NK-92 (cell line): ENCODE measurements around the gene GFOD2.
"Not testable (repeated sequence)": the region's sequence is repeated elsewhere in the genome, so short reads cannot be mapped to it uniquely, and the experiment has no call there.

ENCODE experiments used
- DNase-seq: peaks from one replicate; lab custom pipeline; 2025; ENCODE audit not compliant: unreplicated experiment; lab: John Stamatoyannopoulos, UW

The GFOD2 gene

GRCh38 chr16:67719048-67719777 is at the start of gene GFOD2:
TSS of gene GFOD2 (minus strand) at chr16:67719316. CDS start at chr16:67685715, 33,601 bp downstream.
- DNase-seq, result peak; percentile 78

GRCh38 chr16:67767953-67768352 is 48.8 kb upstream of the GFOD2 start:
- DNase-seq, result no peak

- no peak for DNase-seq
Measured at GRCh38 chr16:67766291-67766690, 47.2 kb upstream of the GFOD2 start.

GRCh38 chr16:67764158-67764667 is 45.1 kb upstream of the GFOD2 start:
- no peak for DNase-seq

- DNase-seq, result no peak
Measured at GRCh38 chr16:67763066-67763465, 44.0 kb upstream of the GFOD2 start.

GRCh38 chr16:67762385-67762784 is 43.3 kb upstream of the GFOD2 start:
- no peak for DNase-seq

- no peak for DNase-seq
Measured at GRCh38 chr16:67761924-67762323, 42.8 kb upstream of the GFOD2 start.

- no peak for DNase-seq
Measured at GRCh38 chr16:67760956-67761230, 41.8 kb upstream of the GFOD2 start.

- no peak for DNase-seq
Measured at GRCh38 chr16:67760206-67760955, 41.3 kb upstream of the GFOD2 start.

- no peak for DNase-seq
Measured at GRCh38 chr16:67758966-67759365, 39.9 kb upstream of the GFOD2 start.

GRCh38 chr16:67758006-67758405 is 38.9 kb upstream of the GFOD2 start:
- DNase-seq, result no peak

GRCh38 chr16:67752641-67753040 is 33.5 kb upstream of the GFOD2 start:
- no peak for DNase-seq

GRCh38 chr16:67751331-67751730 is 32.2 kb upstream of the GFOD2 start:
- DNase-seq, result not testable (repeated sequence)

- DNase-seq, result no peak
Measured at GRCh38 chr16:67750466-67750865, 31.4 kb upstream of the GFOD2 start.

- DNase-seq, result no peak
Measured at GRCh38 chr16:67749436-67750078, 30.4 kb upstream of the GFOD2 start.

GRCh38 chr16:67748834-67749233 is 29.7 kb upstream of the GFOD2 start:
- DNase-seq, result no peak

GRCh38 chr16:67746846-67747245 is 27.7 kb upstream of the GFOD2 start:
- DNase-seq, result no peak

- no peak for DNase-seq
Measured at GRCh38 chr16:67741118-67741517, 22.0 kb upstream of the GFOD2 start.

GRCh38 chr16:67740391-67740790 is 21.3 kb upstream of the GFOD2 start:
- no peak for DNase-seq

- DNase-seq, result no peak
Measured at GRCh38 chr16:67736858-67737257, 17.7 kb upstream of the GFOD2 start.

- DNase-seq, result no peak
Measured at GRCh38 chr16:67734731-67735201, 15.7 kb upstream of the GFOD2 start.
